ENCODE measurements around the gene LMO3. TPM values are rescaled to one million over a fixed set of nuclear protein-coding genes. Genes with fewer than 3 reads are reported as not detected.

The LMO3 gene
- total and polyA plus RNA-seq, 2 of the 13 experiments (the other 11 are each of a cell fraction or from before 2014, with no cell fraction given): not detected

- TF ChIP-seq ZBTB2 (CRISPR knock-in tag; IDR thresholded peaks at IDR 0.05; ENCODE audit: low read depth) (no peak), HNRNPUL1 (IDR thresholded peaks at IDR 0.05; ENCODE audit: low read depth, low read length) (no peak), TIGD3 (CRISPR knock-in tag; IDR thresholded peaks at IDR 0.05; ENCODE audit: borderline replicate concordance) (no peak), SRF (IDR thresholded peaks at IDR 0.05; ENCODE audit: low read depth, low read length) (no peak), ZFP91 (CRISPR knock-in tag; IDR thresholded peaks at IDR 0.05; ENCODE audit: borderline replicate concordance) (no peak), PPARG (CRISPR knock-in tag; conservative IDR thresholded peaks at IDR 0.05) (no peak), ZNF142 (CRISPR knock-in tag; IDR thresholded peaks at IDR 0.05) (no peak), ZNF224 (CRISPR knock-in tag; IDR thresholded peaks at IDR 0.05) (no peak)
These were observed 12.4 kb downstream of the LMO3 start (continued) for GRCh38 chr12:16593546-16593945.

Measured in HepG2 (cell line).